Right forelimb (tissue), 1 donor: ENCODE data around the gene SH3GL1.

Experiments used
- DNase-seq: peaks from one replicate; pipeline ENCODE4 v3.0.0-alpha.2; 2018

Gene SH3GL1

GRCh38 chr19:4313847-4314490, 86.4 kb downstream of the SH3GL1 start:
- no peak for DNase-seq
